COLO829 (cell line): ENCODE data around the gene CREBBP.

ENCODE experiments used
- DNase-seq: peaks from one replicate; pipeline ENCODE4 v3.0.0; 2012; ENCODE audit warnings: low spot score

The CREBBP gene

DNA sequence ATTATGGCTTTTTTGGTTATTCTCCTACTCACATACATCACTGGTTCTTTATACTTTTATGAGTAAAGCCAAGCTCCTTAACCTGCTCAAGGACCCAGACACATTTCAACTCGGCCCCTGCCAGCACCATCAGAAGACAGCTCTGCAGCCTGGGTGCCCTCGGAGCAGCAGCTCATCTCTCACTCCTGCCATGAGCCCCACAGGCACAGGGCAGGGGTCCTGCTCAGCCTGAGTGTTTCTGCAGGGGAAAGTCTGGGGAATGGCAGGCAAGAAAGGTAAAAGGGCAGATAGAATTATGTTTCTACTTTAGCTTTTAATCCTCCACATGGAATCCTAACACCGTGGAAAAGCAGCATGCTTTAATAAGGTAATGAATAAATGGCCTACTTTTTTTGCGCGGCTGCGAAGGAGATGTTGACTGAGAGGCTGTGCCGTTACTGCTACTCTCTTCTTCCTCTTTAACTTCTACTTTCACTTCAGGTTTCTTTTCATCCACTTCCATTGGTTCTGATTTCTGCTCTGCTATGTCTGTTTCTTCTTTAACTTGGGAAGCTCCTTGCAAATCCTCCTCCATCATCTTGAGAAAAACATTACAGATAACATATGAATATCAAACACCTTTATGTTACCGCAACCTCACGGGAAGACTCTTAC, 113.1 kb downstream of the CREBBP start:
- DNase-seq: no peak

GRCh38 chr16:3766177-3766576, 114.3 kb downstream of the CREBBP start:
- no peak for DNase-seq

GRCh38 chr16:3764409-3764808, 116.1 kb downstream of the CREBBP start:
- no peak for DNase-seq

DNA sequence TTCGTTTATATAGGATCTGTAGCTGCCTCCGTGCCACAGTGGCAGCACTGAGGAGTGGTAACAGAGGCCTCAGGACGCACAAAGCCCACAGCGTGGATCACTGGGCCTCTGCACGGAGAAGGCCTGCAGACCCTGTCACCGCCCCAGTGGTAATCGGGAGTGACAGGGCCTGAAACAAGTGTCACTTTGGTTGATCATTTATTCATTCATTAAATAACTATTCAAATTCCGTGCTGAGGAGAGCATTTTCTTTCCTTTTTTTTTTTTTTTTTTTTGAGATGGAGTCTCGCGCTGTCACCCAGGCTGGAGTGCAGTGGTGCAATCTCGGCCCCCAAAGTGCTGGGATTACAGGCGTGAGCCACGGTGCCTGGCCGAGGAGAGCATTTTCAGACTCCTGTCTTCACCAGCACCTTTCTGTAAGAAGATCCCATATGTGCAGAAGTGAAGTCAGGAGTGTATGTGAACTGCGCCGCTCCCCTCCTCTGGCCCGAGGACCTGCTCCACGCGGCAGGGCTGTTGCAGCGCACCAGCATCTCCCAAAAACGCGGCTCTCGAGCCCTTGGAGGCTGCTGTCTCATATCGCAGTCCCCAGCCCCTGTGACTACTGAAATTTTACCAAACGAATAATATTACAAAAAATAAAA, 118.3 kb downstream of the CREBBP start:
- DNase-seq: no peak

GRCh38 chr16:3761375-3762106, 119.0 kb downstream of the CREBBP start:
- DNase-seq: peak; percentile 40

- DNase-seq: no peak
These were observed 120.0 kb downstream of the CREBBP start for GRCh38 chr16:3760518-3760917.

GRCh38 chr16:3759736-3760135, 120.8 kb downstream of the CREBBP start:
- DNase-seq: no peak

DNA sequence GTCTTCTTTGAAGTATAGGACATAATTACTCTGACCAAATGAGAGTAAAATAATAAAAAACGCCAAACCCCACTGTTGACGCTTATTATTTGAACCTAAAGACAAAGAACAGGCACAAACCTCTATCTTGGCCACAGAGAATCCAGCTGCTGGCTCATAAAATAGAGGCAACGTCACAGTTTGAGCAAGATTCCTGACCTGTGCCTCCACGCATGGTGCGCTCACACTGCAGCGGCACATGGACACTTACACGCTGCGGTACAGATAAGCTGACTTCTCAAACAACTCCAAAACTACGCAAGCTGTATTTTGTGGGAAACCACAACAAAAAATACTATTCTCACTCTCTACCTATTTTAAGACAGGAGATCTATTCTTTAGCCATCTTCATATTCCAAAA, 124.4 kb downstream of the CREBBP start:
- no peak for DNase-seq

DNA sequence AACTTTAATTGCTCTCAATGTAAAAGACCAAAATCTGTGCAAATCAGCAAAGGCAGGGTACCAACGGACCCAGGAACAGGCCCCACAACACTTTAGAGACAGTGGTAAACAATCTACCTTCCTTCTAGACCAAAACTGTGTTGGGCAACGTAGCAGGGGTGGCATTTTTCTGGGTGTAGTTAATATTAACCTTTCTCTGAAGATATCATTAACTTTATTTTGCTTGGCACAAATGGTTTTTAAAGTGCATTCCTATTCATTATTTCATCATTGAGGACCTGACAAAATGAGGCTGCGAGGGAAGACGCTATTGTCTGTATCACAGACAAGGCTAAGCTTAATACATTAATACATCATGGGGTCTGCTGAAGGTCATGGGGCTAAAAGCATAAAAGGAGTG, 125.3 kb downstream of the CREBBP start:
- DNase-seq: no peak

- DNase-seq: no peak
These were observed 125.7 kb downstream of the CREBBP start for GRCh38 chr16:3754772-3755171.

- no peak for DNase-seq
These were observed 126.3 kb downstream of the CREBBP start for GRCh38 chr16:3754081-3754703.

DNA sequence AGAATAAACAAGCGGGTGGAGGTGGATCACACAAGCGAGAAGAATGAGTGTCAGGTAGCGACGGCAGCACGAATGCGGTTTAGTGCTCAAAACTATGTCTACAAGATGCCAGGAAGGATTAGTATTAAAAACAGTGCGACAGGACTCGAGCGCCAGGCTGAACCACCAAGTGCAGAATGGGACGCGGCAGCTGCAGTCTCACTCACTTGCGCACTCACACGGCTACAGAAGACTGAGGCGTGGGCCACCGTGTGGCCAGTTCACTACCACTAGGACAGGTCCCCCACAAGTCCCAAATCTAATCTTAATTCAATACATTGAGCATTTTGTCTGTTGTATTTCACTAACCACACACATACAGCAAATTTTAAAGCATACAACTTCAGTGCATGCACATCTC, 127.5 kb downstream of the CREBBP start:
- DNase-seq: no peak

GRCh38 chr16:3751878-3752277, 128.6 kb downstream of the CREBBP start:
- DNase-seq: no peak

DNA sequence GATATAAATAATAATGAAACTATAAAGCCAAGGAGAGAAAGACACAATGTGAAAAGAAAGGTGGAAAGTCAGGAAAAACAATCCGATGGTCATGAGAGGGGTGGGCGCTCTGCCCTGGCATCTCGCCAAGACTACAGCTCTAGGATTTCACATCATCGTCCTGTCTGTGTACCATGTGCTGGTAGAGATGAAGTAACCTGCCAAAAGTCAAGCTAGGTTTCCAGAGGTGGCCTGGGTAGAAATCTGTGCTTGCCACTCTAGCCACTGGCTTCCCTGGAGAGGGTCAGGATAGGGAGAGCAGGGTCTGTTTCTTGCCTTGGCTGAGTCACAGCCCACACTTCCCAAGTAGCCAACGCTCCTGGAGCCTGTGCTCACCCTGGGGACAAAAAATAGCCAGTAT, 132.2 kb downstream of the CREBBP start:
- no peak for DNase-seq

DNA sequence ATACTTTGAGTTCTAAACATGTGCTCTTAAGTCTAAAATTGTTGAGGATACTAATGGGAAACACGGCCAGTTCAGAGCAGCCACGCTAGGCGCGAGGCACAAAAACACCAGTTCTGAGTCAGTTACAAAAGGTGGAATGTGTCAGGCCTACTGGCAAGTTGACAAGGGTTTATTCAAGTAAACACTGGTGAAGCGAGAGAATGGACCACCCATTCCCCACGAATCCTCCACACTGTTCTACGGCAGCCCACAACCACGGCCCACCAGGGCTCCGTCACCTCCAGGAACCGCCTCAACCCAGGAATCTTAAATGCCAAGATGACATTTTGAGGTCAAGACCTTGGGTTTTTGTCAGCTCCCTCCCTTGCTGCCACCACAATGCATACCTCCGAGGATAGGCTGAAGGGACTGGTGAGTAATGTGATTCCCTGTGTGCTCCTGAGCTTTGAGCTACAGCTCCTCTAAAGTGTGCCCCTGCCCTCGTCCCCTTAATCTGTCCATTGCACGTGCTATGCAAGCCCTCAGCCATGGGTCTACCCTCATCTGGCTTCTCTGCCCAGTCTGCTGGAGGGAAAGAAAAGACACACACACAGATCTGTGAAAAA, 134.7 kb downstream of the CREBBP start:
- DNase-seq: no peak

- no peak for DNase-seq
These were observed 136.5 kb downstream of the CREBBP start for GRCh38 chr16:3744018-3744417.

- no peak for DNase-seq
These were observed 139.6 kb downstream of the CREBBP start for GRCh38 chr16:3740934-3741333.

DNA sequence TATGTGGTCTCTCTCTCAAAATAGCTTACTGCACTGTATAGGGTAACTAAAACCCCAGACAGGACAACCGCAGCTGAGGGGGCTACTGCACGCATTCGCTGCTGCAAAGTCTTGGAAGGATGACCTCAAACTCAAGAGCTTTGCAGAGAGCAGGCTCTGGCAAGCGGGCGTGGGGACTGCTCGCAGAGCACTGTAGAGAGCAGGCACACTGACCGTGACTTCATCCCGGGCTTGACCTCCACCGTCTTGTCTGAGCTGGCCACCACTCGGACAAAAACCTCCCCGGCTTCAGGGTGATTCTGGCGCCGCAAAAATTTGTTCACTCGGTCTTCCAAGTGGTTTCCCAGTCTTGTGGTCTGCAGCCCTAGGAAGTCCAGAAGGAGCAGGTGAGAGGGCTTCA, 140.3 kb downstream of the CREBBP start:
- no peak for DNase-seq

GRCh38 chr16:3739636-3740035, 140.9 kb downstream of the CREBBP start:
- no peak for DNase-seq

DNA sequence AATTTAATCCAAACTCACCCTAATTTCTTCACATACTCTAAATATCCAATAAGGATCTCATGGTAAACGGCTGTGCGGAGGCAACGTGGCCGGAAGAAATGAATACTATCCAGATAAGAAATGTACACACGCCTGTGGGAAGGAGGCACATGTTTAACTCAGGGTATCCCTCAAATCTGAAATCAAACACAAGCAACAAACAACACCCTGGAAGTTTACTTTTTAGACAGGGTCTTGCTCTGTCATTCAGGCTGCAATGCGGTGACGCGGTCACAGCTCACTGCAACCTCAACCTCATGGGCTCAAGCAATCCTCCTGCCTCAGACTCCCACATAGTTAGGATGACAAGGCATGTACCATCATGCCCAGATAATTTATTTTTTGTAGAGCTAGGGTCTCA, 142.0 kb downstream of the CREBBP start:
- DNase-seq: no peak

DNA sequence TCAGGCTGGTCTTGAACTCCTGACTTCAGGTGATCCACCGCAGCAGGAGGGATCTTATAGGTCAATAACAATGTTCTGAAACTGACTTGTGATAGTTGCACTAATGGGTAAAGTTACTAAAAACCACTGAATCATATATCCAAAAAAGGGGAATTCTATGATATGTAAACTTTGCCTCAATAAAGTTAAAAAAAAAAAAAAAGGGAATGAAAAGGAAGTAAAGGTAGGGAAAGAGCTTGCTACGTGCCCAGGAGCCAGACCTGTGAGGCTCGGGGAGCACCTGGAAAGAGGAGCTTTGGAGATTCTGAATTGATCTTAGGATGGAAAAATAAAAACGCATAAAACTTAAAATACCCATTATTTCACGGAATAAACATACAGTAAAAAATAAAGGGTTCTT, 142.4 kb downstream of the CREBBP start:
- DNase-seq: no peak

- DNase-seq: no peak
These were observed 143.3 kb downstream of the CREBBP start for GRCh38 chr16:3737181-3737580.

- no peak for DNase-seq
These were observed 144.4 kb downstream of the CREBBP start for GRCh38 chr16:3736116-3736515.
